ENCODE results near the gene UGT1A4.

UGT1A4 gene

GRCh38 chr2:233718552-233718951 is at the start of gene UGT1A4:
Gene UGT1A4 (plus strand): TSS chr2:233718736. CDS start chr2:233718821, 85 bp downstream.
- DNase-seq (ENCODE audit: low spot score), result no peak

DNA sequence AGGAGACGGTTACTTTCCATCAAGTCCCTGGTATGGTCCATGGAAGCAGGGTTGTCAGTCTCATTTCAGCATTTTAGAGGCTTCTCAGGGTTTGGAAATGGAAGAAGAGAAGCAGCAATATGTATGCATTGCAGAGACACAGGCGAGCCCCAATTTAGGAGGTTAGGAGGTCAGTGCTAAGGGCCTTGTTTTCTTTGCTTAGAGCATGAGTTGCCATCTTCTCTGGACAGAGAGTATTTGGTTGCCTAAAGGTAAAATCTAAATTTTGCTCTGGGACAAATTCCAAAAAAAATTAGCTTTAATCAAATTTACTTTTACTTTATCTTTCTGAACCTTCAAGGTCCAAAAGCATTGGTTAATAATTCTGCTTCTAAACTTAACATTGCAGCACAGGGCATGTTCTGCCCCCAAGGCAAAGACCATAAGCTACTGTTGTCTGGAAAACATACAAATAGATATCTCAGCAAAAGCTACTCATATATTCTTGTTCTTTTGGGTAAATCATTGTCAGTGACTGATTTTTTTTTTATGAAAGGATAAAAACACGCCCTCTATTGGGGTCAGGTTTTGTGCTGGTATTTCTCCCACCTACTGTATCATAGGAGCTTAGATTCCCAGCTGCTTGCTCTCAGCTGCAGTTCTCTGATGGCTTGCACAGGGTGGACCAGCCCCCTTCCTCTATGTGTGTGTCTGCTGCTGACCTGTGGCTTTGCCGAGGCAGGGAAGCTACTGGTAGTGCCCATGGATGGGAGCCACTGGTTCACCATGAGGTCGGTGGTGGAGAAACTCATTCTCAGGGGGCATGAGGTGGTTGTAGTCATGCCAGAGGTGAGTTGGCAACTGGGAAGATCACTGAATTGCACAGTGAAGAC is 47.0 kb upstream of the UGT1A4 start, which contains the start of gene UGT1A9:
UGT1A9 (plus strand) TSS at position 609 of the 872 bp plus-strand sequence; CDS start at position 646, 37 bp downstream.
- no peak for DNase-seq (ENCODE audit: low spot score)

DNA sequence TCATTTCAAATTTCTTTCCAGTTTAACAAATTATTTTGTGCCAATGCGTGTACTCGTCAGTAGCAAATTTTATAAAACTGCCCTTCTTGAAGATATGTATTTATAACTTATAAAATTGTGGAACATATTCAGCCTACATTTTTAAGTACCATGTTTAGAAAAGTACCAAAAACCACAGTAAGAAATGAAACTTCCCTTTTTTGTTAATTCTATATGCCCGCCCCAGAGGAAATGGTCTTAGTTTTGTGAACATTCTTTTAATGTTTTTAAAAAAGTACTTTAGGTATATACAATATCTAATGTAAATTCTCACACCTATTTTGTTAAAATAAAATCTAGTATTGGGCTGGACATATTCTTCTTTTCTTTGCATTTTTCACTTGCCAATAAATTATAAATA is 45.6 kb upstream of the UGT1A4 start:
- DNase-seq (ENCODE audit: low spot score), result no peak

DNA sequence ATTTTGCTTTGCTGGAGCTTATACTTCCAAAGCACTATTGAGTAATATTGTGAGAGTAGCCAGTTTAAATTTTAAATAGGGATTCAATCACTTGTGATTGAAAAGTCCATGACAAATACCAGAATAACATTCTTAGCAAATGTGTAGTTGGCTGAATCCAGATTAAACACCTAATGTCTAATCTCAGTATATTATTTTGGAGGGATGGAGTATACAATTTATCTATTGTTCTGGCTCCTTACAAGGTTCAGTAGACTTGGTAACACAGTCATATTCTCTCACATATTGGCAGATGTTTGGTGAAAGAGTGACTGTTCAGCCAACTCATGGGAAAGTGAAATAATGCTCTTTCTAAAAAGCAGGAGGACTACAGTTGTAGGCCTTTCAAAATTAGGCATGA is 44.6 kb upstream of the UGT1A4 start:
- DNase-seq (ENCODE audit: low spot score), result no peak

- no peak for DNase-seq (ENCODE audit: low spot score)
Measured at GRCh38 chr2:233674314-233674713, 44.2 kb upstream of the UGT1A4 start.

GRCh38 chr2:233674995-233675394 is 43.5 kb upstream of the UGT1A4 start:
- no peak for DNase-seq (ENCODE audit: low spot score)

GRCh38 chr2:233676046-233676445 is 42.5 kb upstream of the UGT1A4 start:
- no peak for DNase-seq (ENCODE audit: low spot score)

DNA sequence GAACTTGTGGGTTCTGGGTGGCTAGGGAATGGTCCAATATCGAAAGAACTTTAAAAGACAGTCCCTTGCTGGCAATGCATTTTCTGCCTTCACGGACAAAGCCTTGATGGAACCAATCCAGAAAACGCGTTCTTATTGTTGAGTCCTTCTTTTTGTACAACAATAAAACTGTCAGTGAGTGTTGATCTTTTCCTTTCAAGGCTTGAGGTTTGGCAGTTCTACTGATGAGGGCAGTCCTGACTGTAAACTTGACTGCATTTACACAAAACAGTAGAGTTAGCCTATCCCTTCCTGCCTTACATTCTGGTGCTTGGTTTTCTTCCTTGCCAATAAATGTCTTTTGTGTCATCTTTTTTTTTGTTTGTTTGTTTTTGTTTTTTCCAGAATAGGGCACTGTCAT is 39.3 kb upstream of the UGT1A4 start:
- no peak for DNase-seq (ENCODE audit: low spot score)

- no peak for DNase-seq (ENCODE audit: low spot score)
Measured at GRCh38 chr2:233680361-233681045, 38.0 kb upstream of the UGT1A4 start.

DNA sequence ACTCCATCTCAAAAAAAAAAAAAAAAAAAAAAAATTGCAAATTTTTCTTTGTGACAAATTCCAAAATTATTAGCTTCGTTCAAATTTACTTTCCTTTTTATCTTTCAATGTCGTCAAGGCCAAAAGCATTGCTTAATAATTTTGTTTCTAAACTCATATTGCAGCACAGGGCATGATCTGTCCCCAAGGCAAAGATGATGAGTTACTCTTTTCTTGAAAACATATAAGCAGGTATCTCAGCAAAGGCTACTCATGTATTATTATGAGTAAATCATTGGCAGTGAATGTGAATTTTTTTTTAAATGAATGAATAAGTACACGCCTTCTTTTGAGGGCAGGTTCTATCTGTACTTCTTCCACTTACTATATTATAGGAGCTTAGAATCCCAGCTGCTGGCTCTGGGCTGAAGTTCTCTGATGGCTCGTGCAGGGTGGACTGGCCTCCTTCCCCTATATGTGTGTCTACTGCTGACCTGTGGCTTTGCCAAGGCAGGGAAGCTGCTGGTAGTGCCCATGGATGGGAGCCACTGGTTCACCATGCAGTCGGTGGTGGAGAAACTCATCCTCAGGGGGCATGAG is 36.9 kb upstream of the UGT1A4 start, which contains the start of gene UGT1A7:
UGT1A7 (plus strand) TSS at position 381 of the 579 bp plus-strand sequence; CDS start at position 418, 37 bp downstream.
- DNase-seq (ENCODE audit: low spot score), result no peak

GRCh38 chr2:233684640-233685039 is 33.9 kb upstream of the UGT1A4 start:
- DNase-seq (ENCODE audit: low spot score), result no peak

DNA sequence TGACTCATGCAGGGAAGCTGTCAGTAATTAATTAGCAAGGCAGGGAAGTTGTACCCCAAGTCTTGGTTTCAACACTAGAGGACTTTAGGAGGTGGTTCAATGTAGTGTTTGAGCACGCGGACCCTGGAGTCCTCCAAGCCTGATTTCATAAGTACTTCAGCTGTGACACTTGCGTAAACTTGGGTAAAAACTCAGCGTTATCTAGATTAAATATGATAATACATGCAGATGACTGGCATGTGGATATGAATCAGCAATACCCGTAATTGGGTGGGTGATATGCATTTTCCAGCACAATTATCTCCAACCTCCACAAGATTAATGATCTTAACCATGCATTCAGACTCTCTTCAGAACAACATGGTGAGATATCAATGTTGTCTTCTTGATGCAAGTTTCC is 31.6 kb upstream of the UGT1A4 start:
- no peak for DNase-seq (ENCODE audit: low spot score)

GRCh38 chr2:233688341-233688740 is 30.2 kb upstream of the UGT1A4 start:
- DNase-seq (ENCODE audit: low spot score), result no peak

- no peak for DNase-seq (ENCODE audit: low spot score)
Measured at GRCh38 chr2:233689031-233689430, 29.5 kb upstream of the UGT1A4 start.

DNA sequence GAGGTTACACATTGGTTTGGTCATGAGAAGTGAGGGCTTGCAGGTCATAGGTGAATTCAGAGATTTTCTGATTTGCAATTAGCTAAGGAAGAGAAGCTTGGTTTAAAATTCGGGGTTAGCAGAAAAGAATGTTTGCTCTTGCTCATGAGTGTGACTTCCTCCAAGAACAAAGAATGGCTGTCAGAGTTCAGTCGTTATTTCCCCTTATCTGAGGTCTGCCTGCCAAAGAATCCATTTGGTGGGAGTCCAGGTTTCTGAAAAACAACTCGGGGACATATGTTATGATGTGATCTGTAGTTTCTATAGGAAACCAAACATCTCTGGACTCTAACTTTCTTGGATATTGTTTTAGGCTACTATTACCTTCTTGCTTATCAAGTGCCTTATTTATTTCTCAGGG is 29.0 kb upstream of the UGT1A4 start:
- DNase-seq (ENCODE audit: low spot score), result no peak

- DNase-seq (ENCODE audit: low spot score), result no peak
Measured at GRCh38 chr2:233690444-233690843, 28.1 kb upstream of the UGT1A4 start.

- no peak for DNase-seq (ENCODE audit: low spot score)
Measured at GRCh38 chr2:233691443-233692433, 26.8 kb upstream of the UGT1A4 start.

GRCh38 chr2:233692648-233693047 is 25.9 kb upstream of the UGT1A4 start, which contains the start of gene UGT1A6:
Gene UGT1A6 (plus strand): TSS chr2:233692890. CDS start chr2:233693005, 115 bp downstream.
- DNase-seq (ENCODE audit: low spot score), result no peak

- DNase-seq (ENCODE audit: low spot score), result no peak
Measured at GRCh38 chr2:233693963-233694362, 24.6 kb upstream of the UGT1A4 start.

GRCh38 chr2:233698740-233699139 is 19.8 kb upstream of the UGT1A4 start:
- no peak for DNase-seq (ENCODE audit: low spot score)

DNA sequence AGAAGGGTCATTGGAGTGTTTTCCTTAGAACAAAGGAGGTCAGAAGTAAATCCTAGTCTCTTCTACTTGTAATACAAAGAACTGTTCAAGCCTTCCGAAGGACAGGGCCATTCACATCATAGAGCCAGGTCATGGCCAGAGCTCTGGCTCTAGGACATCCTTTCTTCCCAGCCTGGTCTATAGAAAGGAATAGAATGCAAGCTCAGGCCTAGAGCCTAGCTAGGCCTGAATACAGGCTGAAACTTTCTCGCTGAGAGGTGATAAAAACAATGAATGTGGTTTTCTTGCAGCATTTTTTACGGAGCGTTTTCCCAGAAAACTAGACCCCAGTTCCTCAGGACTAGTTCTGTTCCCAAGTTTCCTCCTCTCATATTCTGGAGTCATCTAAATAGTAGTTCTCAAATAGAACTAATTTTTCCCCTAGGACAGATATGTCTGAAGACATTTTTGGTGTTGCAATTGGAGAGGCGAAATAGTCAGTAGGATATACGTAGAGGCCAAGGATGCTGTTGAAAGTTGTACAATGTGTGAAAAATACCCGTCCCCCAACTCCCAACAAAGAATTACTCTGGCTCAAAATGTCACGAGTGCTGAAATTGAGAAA is 19.0 kb upstream of the UGT1A4 start:
- no peak for DNase-seq (ENCODE audit: low spot score)
